HG03103 (cell line): ENCODE results near the gene KLHL29.

ENCODE experiments used
- ATAC-seq: cut with Tn5 transposase; IDR thresholded peaks from one replicate; pipeline ENCODE4 v1.9.1; 2021; ENCODE audit warnings: low read depth; ENCODE audit not compliant: unreplicated experiment

Gene KLHL29

DNA sequence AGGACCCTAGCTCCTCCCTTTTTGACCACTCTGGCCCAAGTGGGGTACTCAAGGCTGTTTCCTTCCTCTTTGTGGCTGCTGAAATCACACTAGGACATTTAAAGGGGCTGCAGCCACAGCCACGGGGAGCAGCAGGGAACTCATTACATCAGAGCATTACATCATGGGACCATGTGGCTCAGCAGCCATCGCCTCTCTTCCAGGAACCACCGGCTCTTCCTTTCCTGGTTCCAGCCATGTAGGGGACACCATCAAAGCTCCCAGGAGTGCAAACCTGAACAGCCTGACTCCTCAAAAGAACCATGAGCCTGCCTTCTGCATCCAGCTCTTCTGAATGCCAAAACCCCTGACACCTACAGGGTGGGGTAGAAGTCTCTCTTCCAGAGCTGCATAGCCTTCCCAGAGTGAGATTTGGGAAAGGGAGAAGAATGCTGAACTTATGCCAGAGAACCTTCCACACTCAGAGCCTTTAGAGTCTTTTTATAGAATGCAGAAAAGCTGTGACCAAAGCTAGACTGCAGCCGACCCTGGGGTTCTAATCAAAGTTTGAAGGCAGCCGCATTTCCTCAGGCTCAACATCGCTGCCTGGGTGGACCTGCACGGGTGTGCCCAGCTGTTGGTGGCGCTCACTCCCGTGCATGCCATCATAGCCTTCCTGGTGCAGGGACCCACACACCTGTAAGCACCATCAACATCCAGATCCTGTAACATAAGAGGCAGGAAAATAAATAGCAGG lies 121.7 kb downstream of the KLHL29 start:
- ATAC-seq: no peak

GRCh38 chr2:23507267-23508065 lies 122.5 kb downstream of the KLHL29 start:
- ATAC-seq: no peak

GRCh38 chr2:23508066-23508390 lies 123.0 kb downstream of the KLHL29 start:
- no peak for ATAC-seq

GRCh38 chr2:23509103-23509502 lies 124.1 kb downstream of the KLHL29 start:
- ATAC-seq: no peak

- ATAC-seq: no peak
Measured at GRCh38 chr2:23509596-23510292, 124.8 kb downstream of the KLHL29 start.

DNA sequence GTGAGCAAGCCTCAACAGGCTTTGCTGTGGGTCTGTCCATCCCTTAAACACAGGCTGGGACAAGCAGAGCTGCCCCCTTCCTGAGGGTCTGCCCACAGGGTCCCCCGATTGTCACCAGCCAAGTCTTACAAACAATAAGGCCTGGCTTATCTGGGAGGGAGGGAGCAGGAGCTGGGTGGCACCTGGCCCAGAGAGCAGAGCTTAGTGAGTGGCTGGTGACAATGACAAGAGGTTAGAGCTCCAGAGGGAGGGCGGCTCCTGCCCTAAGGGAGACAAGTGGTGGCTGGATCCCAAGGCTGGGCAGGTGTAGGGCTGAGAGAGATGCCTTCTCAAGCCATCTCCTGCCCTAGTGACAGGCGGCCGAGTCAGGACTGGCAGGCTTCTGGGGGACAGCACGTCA lies 125.5 kb downstream of the KLHL29 start:
- no peak for ATAC-seq

- ATAC-seq: no peak
Measured at GRCh38 chr2:23512778-23513177, 127.8 kb downstream of the KLHL29 start.

DNA sequence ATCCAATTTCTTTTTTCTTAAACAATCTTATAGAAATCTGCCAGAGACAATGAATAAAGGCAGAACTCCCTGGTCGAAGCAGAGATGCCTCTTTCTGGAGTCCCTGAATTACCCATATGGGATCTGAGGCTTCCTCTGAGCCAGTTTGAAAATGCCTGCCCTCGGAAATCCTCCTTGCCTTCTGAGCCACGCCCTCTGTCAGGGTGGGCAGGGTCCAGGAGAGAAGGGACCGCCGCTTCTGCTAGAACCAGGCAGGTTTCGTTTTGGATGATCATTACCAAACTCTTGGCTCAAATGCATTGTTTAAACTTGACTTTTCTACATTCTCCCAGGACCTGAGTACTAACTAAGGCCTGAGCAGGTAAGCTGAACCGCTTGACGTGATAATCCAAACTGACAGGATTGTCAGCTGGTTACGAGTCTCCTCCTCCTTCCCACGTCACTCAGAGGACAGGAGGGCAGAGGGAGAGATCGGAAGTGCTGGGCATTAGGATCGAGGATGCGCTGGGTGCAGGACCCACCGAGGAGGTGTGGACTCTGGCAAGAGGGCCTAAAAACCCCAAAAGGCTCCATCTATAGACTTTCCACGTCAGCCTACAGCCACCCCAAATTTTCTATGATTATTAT lies 128.4 kb downstream of the KLHL29 start:
- ATAC-seq: no peak

- ATAC-seq: no peak
Measured at GRCh38 chr2:23513872-23514793, 129.2 kb downstream of the KLHL29 start.

- ATAC-seq: no peak
Measured at GRCh38 chr2:23516520-23517256, 131.7 kb downstream of the KLHL29 start.

- ATAC-seq: no peak
Measured at GRCh38 chr2:23518481-23519333, 133.7 kb downstream of the KLHL29 start.

DNA sequence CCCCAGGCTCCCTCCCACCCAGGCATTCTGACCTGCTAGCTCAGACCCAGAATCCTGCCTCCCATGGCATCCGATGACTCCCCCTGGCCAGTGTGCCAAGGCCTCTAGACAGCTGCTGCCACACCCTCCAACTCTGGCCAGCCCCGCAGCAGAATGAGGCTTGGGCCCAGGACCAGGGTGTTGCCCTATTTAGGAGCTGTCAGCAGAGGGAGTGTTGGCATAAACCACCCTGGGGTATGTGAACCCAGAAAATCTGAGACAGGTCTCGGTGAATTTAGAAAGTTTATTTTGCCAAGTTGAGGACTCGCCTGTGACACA lies 134.3 kb downstream of the KLHL29 start:
- no peak for ATAC-seq

- no peak for ATAC-seq
Measured at GRCh38 chr2:23520256-23520655, 135.3 kb downstream of the KLHL29 start.

DNA sequence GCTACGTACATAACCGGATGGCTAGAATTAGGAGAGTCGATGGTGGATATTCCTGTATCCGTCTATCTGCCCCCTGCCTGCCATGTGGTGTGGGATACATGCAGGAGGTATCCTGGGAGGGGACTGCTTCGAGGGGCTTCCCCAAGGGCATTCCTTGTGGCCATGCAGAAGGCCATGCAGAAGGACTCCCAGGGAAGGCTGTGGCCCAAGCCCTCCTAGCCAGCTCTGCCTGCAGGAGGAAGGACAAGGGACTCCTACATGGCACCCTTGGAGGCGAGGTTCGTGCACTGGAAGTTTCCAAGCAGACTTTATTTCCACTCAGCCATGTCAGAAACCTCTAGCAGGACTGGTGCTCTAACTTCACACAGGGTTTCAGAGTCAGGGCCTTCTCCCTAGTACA lies 136.1 kb downstream of the KLHL29 start:
- ATAC-seq: no peak

DNA sequence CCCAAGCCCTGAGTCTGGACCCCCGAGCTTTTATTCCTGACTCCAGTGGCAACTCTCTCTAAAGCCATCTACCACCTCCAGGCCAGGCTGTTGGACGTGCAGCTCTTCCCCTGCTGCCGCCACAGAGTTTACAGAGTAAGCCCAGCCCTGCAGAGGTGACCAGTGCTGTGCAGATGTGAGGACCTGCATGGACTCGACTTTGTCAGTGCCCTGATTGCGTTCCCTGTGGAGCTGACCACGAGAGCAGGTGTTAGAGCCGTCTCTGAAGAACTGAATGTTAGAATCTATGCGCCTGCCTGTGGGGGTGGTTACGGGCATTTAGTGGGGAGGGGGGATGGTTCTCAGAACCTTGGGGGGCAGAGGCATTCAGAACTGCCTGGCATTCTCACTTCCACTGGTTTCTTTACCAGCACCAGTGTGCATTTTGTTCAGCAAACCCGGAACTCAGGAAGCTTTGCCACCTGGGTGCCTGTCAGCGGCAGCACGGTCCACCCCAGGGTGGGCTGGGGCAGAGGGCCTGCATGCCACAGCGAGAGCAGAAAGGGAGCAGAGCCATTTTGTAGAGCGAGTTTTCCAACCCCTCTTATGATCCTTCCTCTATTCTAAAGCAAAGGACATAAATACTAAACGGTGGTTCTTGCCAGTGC lies 137.9 kb downstream of the KLHL29 start:
- ATAC-seq: no peak

DNA sequence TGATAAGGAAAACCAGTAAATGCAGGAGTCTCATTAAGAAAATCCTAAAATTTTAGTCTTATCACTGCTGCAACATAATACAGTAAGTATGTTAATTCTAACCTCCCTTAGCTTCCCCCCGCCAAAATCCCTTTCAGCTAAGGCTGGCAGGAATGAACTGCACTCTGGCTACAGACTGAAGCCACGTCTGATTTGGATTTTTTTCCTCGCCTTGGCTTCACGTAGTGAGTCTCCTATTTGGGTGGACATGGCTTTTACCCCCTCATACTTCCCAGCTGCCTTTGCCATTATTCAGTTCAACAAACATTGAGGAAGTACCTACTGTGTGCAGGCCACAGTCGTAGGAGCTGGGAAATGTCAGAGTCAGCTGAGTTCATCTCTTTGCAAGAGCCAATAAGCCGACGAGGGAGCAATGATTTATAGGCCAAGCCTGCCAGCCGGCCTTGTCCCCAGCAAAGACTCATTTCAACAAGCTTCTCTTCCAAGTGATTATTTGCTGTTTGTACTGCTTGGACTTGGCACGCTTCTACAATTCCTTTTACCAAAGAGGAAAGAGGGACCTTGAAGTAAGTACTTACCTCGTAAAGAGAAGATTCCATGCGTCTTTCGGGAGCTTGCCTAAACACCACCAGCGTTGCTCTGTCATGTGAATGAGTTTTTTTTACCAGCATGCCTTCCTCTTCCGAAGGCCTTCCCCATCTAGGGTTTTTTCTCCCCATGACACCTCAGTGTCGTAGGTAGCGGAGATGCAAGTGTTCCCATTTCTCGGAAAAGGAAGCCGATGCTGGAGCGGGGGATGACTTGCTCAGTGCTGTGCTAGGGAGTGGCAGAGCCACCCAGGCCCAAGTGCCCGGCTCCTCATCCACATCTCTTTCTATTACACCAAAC lies 138.6 kb downstream of the KLHL29 start:
- no peak for ATAC-seq

GRCh38 chr2:23524261-23524706 lies 139.3 kb downstream of the KLHL29 start:
- ATAC-seq: no peak
